ENCODE data around the gene CRTAP. TPM values are rescaled to one million over a fixed set of nuclear protein-coding genes. Genes with fewer than 3 reads are reported as not detected.
A peak's percentile ranks its signal among the peaks of the same experiment; 100 is the strongest.

Gene CRTAP
- total RNA-seq, 1 donor from 2014 or later: 221 TPM

- TF ChIP-seq, protein P1, sequence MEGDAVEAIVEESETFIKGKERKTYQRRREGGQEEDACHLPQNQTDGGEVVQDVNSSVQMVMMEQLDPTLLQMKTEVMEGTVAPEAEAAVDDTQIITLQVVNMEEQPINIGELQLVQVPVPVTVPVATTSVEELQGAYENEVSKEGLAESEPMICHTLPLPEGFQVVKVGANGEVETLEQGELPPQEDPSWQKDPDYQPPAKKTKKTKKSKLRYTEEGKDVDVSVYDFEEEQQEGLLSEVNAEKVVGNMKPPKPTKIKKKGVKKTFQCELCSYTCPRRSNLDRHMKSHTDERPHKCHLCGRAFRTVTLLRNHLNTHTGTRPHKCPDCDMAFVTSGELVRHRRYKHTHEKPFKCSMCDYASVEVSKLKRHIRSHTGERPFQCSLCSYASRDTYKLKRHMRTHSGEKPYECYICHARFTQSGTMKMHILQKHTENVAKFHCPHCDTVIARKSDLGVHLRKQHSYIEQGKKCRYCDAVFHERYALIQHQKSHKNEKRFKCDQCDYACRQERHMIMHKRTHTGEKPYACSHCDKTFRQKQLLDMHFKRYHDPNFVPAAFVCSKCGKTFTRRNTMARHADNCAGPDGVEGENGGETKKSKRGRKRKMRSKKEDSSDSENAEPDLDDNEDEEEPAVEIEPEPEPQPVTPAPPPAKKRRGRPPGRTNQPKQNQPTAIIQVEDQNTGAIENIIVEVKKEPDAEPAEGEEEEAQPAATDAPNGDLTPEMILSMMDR (IDR thresholded peaks at IDR 0.05): no peak
- H3K9me3 ChIP-seq: no peaks in the 10 kb centered on the region
- peaks cover 45% of the 10 kb centered on the region for H3K36me3 ChIP-seq
- H3K27me3 ChIP-seq: no peaks in the 10 kb centered on the region
- H3K4me3 ChIP-seq: no peak overlapping the region
- ATAC-seq (no peak), DNase-seq (no peak)
- H3K4me1 ChIP-seq: no peaks in the 10 kb centered on the region
- intact Hi-C loops (cut with DNase I): no loop called here
- H3K27ac ChIP-seq: no peak overlapping the region
These were observed 27.2 kb downstream of the CRTAP start for GRCh38 chr3:33141006-33141405.

DNA sequence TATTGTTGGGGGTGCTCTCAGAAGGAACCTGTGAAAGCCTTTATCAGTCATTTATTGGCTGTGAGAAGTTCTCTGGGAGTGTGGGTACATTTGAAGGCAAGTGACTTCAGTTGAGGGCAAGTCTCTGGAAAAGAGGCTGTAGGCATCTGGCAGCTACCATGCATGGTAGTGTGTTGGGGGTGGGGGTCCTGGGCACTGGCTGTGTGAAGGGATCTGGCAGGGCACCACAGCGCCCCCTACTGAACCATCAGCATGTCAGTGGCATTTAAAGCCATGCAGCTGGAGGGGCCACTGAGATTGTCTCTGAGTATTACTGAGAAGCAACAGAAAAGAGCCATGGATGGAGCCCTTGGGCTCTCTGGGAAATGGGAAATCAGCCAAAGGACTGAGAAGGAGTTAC is 30.6 kb downstream of the CRTAP start:
- intact Hi-C loops (cut with DNase I): no loop called here
- TF ChIP-seq, protein P1 (IDR thresholded peaks at IDR 0.05): peak; percentile 32
- H3K9me3 ChIP-seq: no peaks in the 10 kb centered on the region
- H3K27me3 ChIP-seq: no peaks in the 10 kb centered on the region
- no peak for DNase-seq
- peaks cover 14% of the 10 kb centered on the region for H3K4me1 ChIP-seq
- ATAC-seq: no peak
- no peak overlapping the region for H3K27ac ChIP-seq
- peaks cover 24% of the 10 kb centered on the region for H3K36me3 ChIP-seq
- no peak overlapping the region for H3K4me3 ChIP-seq

- peaks cover 14% of the 10 kb centered on the region for H3K4me1 ChIP-seq
- ATAC-seq (peak; percentile 63), DNase-seq (no peak)
- peaks cover 24% of the 10 kb centered on the region for H3K36me3 ChIP-seq
- no peak overlapping the region for H3K4me3 ChIP-seq
- intact Hi-C loops (cut with DNase I): no loop called here
- no peaks in the 10 kb centered on the region for H3K27me3 ChIP-seq
- no peak overlapping the region for H3K27ac ChIP-seq
- TF ChIP-seq, protein P1 (IDR thresholded peaks at IDR 0.05): no peak
- no peaks in the 10 kb centered on the region for H3K9me3 ChIP-seq
These were observed 31.5 kb downstream of the CRTAP start for GRCh38 chr3:33145221-33145900.

DNA sequence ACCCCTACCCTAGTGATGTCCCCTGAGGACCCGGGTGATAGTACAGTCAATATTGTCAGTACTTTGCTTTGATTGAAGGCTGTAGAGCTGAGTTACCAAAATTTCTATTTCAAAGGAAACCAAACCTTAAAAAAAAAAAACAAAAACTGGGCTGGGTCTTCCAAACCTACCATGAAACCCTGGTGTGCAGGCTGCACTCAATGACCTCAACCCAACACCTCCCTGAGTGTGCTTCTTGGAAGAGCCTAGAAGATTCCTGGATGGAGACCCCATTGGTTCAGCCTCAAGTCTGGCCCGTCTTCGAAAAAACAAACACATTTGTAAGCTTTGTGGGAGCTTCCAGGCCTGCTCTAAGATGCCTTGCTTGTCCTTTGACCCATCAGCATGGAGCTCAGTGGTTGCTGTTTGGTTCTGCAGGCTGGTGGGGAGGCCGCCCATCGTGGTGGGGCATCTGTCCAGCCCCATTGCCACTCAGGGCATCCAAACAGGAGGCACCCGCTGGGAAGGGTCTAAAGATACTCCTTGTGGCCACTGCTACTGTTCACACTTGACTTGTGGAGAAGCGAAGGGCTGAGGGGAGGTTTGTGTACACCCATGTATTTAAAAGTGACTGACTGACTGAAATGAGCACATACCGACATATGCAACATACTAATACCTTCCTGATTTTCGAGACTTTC is 32.2 kb downstream of the CRTAP start:
- TF ChIP-seq, protein P1 (IDR thresholded peaks at IDR 0.05): no peak
- Histone ChIP-seq H3K36me3 (peaks cover 19% of the 10 kb centered on the region), H3K4me3 (no peak overlapping the region), H3K27me3 (no peaks in the 10 kb centered on the region), H3K27ac (no peak overlapping the region), H3K9me3 (no peaks in the 10 kb centered on the region), H3K4me1 (peaks cover 14% of the 10 kb centered on the region)
- no peak for DNase-seq
- intact Hi-C loops (cut with DNase I): no loop called here
- no peak for ATAC-seq

DNA sequence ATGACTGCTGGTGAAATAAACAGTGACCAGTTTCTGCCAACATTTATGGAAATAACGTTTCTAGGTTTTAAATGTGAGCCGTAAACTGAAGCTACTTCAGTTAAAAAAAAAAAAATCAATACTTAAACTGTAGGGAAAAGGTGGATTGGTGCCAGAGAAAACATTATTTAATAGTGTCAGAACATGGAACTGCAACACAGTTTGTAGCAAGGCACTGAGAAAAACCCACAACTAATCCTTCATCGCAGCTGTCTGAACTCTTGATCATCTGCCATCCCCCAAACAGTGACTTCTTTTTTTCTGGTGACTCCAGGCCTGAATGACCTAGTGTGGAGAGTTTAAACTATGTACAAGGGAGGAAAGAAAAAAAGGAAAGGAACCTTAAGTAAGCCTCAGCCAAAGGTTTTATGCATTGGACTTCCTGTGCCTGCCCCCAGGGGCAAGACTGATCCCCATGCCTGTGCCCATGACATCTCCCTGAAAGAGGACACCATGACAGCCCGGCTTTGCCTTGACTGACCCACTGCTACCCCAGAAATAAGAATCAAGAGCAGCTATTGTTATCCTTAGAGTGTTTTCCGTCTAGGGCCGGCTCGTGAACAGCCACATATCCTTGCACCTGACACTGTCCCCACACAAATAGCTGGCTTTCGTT is 33.1 kb downstream of the CRTAP start:
- Histone ChIP-seq H3K4me3 (no peak overlapping the region), H3K27ac (no peak overlapping the region), H3K9me3 (no peaks in the 10 kb centered on the region), H3K36me3 (peaks cover 16% of the 10 kb centered on the region), H3K4me1 (peaks cover 14% of the 10 kb centered on the region), H3K27me3 (no peaks in the 10 kb centered on the region)
- ATAC-seq: no peak
- DNase-seq: no peak
- TF ChIP-seq, protein P1 (IDR thresholded peaks at IDR 0.05): peak; percentile 10
- intact Hi-C loops (cut with DNase I): no loop called here
